HG03135 (cell line): ENCODE results near the gene CETN3.

Experiments
- ATAC-seq: cut with Tn5 transposase; IDR thresholded peaks from one replicate; pipeline ENCODE4 v1.9.1; 2021; ENCODE audit warnings: mild to moderate bottlenecking, moderate library complexity; ENCODE audit not compliant: unreplicated experiment

Gene CETN3

GRCh38 chr5:90409318-90410177, at the start of gene CETN3:
CETN3 (minus strand) TSS chr5:90409756; CDS start chr5:90409661, 95 bp downstream.
- ATAC-seq: peak; percentile 94

DNA sequence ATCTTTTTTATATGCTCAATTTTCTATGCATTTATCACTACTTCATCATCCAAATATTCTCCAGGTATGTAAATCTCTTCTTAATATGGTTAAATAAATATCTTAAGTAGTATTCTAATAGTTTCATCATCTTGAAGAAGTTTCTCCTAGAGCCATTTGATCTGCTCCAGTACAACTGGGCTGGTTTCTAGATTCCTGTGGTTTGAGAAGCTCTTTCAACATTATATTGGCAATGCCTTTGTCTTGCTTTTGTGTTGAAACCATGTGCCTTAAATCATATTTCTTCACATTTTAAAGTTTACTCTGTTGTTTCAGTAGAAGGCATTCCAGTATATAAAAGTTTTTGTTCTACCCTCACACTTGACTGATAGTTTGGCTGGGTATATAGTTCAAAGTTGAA, 37.4 kb upstream of the CETN3 start:
- ATAC-seq: no peak

- ATAC-seq: no peak
Observed at GRCh38 chr5:90440644-90441043, 31.1 kb upstream of the CETN3 start.

- no peak for ATAC-seq
Observed at GRCh38 chr5:90438100-90438499, 28.5 kb upstream of the CETN3 start.

DNA sequence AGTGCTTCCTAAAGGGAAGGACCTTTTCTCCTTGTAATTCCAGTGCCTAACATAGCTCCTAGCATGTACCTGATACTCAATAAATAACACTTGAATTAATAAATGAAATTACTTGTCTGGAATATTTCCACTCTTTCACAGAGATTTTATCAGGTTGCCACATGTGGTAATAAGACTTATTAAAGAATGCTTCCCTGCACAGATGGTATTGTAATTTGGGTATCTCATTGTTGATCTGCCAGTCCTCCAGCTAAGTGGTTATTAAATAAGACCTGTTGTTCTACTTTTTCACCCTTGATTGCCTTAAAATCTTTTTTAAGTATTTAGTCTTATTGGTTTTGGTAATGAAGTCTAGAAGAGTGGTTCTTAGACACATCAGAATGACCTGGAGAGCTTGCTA, 28.1 kb upstream of the CETN3 start:
- ATAC-seq: no peak

DNA sequence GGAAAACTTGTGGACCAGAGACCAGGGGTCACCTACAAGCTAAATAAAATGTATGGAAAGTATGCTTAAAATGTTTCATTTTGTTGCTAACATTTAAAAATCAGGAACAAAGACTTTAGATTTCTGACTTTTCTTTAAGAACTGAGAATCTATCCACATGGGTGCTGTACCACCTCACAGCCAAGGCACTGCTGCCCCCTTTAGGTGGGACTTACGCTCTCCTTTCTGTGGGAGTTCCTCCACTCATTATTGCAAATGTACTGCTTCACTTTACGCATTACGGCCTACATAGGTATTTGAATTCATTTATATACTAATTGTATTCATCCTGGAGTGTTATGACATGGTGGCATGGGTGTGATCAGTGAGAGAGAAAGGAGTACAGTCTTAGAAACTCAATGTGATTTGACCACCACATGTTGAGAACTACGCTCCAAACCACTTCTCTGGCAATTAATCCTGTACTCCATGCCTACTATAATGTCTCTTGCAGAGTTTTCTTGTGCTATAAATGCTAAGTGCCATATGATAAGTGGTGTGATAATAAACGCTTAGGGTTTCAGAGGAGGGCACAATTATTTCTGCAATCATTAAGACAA, 24.7 kb upstream of the CETN3 start:
- no peak for ATAC-seq

DNA sequence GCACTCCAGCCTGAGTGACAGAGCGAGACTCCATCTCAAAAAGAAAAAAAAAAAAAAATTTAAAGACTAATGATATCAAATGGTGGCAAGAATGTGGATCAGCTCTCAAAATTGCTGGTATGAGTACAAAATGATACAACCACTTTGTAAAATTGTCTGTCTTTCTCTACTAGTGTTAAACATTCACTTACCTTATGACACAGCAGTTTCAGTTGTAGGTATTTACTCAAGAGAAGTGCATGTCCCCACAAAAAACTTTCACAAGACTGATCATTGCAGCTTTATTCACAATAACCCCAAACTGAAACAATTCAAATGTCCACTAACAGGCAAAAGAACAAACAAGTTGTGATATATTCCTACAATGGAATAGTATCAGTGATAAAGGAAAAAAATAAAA, 14.7 kb upstream of the CETN3 start:
- peak; percentile 87 for ATAC-seq

DNA sequence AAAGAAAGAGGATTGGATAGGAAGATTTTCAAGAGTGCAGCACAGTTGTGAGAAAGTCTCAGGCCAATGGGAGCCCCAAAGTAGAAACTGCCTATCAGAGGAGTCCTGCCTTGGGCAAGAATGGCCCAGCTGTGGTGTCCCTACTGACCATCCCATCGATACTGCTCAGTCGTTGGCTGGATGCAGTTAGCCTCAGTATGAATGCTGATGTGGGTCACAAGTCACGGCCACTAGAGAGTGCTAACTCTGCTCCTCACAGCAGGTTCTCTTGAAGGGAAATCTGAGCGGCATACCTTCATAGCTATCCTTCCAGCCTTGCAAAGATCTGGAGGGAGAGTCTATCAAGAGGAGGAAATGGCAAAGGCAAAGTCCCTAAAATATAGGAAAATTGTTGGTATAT, 11.6 kb upstream of the CETN3 start:
- no peak for ATAC-seq

DNA sequence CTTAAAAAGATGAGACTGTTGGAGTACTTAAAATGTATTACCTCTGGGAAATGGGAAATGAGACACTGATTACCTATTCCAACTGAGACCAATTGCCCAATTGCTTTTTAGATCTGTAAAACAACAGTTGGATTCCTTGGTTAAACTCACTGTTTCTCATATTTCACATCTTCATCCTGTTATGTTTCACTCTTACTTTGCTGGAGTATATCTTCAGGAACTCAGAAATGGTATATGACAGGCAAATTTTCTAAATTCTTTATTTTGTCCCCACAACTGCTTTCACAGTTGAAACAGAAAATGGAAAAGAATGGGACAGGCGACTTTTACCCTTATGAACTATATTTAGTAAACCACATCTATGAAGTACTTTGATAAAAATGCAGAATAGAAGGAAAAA, 8.7 kb upstream of the CETN3 start:
- no peak for ATAC-seq

DNA sequence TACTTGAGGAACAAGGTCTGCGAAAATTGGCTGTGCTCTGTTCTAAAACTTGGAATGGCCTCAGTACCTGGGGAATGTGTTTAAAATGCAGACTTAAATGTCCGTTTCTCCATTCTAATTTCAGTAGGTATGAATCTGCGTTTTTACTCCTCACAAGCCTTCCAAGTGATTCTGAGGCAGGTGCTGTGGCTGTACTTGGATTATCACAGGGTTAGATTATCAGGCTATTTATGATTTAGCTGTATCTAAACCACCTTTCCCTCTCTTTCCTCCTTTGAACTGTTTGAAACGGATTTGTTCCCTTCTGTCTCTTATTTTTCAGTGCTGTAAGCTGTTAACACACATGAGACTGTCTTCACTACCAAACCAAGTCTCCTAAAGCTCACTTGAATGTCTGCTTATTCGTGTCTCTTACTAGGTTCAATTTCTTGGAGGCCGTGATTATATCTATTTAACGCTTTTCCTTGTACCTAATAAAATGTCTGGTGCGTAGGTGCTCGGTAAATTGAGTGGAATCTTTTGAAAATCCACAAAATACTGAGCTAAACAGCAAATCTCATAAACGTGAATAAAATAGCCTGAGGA, 714 bp upstream of the CETN3 start:
- ATAC-seq: no peak

DNA sequence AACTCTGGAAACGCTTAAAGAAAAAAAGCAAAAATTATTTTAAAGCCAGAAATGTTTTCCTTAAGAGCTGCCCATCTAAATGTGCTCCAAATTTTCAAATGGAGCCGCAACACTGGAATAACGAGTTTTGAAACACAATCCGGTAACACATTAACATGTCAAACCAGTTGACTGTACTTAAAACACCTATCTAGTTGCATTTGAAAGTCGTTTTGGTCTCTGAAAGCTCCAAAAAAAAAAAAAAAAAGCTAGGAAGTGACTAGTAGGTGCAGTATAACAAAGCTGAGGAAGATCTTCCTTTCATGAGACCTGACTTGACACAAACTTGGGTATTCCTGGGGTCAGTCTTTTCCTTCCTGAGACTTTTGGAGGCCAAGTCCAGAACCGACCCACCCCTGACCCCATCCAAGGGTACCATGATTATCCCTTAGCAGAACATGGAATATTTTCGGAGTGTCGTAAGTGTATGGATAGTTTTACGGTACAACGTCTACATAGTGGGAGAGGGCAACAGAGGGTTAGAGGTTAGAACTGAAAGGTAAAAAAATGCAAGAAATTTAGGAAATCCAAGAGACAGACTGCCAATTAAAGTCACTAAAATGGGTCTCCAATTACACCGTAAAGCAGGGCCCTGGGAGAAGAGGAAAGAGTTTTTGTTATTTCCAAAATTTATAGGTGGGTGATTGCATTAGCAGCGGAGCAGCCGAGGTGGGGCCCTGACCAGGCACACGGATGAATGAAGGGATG, 812 bp downstream of the CETN3 start:
- ATAC-seq: peak; percentile 2

DNA sequence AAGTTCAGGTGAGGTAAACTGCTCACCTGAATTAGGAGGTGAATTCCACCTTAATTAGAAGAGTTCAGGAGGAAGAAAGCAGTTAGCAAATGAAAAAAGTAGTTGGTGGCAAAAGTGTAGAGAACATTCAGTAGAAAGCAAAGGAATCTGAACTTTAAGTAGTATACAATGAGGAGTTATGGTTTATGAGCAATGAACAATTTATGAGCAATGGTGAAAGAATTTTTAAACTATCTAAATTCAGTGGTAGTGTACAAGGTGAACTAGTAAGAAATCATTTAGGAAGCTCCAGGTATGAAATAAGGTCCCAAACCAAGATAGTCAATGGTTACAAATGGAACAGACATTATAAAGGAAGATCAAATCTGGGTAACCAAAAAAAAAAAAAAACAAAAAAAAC, 3.1 kb downstream of the CETN3 start:
- no peak for ATAC-seq

DNA sequence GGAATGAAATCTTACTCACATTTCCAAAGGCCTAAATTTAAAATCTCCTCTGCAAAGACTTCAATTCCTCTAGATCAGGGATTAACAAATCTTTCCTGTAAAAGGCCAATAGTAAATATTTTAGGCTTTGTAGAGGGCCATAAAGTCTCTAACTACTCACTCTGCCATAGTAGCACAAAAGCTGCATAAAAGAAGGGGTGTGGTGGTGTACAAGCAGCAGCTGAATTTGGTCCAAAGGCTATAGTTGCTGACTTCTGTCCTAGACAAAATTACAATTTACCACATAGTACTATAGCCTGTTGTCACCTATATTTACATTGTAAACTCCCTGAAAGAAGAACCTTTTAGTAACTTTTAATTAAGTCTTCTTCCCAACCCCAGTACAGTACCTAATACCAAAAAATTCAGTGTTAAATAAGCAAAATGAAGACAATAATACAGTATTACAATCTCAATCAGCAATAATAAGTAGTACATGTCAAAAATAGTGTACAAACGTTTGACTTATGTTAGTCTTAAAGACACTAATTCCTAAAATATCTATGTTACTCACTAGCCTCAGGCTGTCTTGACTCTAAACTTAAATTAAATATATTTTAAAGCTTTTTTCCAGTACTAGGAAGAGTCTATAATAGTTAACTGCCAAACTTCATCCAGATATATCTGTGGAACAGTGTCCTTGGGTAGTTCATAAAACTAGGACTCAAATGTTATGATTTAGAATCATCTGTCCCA, 6.9 kb downstream of the CETN3 start:
- no peak for ATAC-seq

GRCh38 chr5:90399251-90399650, 10.3 kb downstream of the CETN3 start:
- ATAC-seq: no peak

GRCh38 chr5:90398726-90399125, 10.8 kb downstream of the CETN3 start:
- no peak for ATAC-seq

DNA sequence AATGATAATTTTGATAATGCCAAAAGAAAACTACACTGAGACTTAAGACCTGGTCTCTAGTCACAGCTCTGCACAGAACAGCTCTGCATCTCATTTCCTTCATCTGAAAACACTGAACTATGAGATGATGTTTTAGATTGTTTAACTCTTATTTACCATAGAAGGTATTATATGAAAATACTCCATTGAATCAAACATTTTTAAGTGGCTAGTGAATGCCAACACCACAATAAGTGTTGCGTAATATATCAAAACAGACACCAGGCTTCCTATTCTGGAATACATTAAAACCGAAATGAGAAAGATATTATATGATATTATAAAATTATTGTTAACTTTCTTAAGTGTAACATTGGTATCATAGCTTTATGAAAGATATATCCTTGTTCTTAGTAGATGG, 14.6 kb downstream of the CETN3 start:
- no peak for ATAC-seq

GRCh38 chr5:90390928-90391327, 18.6 kb downstream of the CETN3 start:
- ATAC-seq: no peak

GRCh38 chr5:90390326-90390725, 19.2 kb downstream of the CETN3 start:
- ATAC-seq: no peak

DNA sequence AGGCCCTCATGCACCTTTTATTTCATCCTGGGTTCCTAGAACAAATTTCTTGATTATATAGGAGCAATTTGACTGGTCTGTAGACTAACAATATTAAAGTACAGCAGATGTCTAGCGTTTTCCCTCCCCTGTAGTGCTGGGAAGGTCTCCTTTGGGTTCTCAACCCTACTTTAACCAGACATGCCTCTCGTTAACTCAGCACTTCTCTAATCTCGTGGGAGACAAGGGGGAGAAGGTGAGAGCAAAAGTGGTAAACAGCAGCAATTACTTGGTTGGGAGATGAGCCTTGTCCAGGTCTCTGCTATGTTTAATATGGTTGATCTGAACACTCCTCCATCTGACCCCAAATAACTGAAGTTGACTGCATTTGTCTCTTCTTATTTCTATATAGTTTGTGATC, 22.0 kb downstream of the CETN3 start:
- no peak for ATAC-seq

- no peak for ATAC-seq
Observed at GRCh38 chr5:90386099-90386710, 23.4 kb downstream of the CETN3 start.
